Measurements from ENCODE around the gene RAB44. TPM values are rescaled to one million over a fixed set of nuclear protein-coding genes. Genes with fewer than 3 reads are reported as not detected.
"Not testable (repeated sequence)": the region's sequence is repeated elsewhere in the genome, so short reads cannot be mapped to it uniquely, and the experiment has no call there.

Gene RAB44
- polyA plus RNA-seq, 2 donors: 0.21 to 0.37 TPM

- not testable (repeated sequence) for H3K9me3 ChIP-seq (ENCODE audit: control insufficient read depth in 2 of 2, insufficient read depth in 1 of 2, low read depth in 1 of 2, low read length in 1 of 2); H3K36me3 ChIP-seq (ENCODE audit: control insufficient read depth in 2 of 2, insufficient read depth in 2 of 2, low read length in 1 of 2); H3K27ac ChIP-seq (ENCODE audit: low read depth in 2 of 2, low read length in 1 of 2); H3K4me3 ChIP-seq (ENCODE audit: low read depth in 1 of 2, low read length in 2 of 2); H3K4me1 ChIP-seq (ENCODE audit: control insufficient read depth in 2 of 2, insufficient read depth in 2 of 2, low read length in 1 of 2); H3K27me3 ChIP-seq (ENCODE audit: control insufficient read depth in 1 of 2, insufficient read depth in 2 of 2, low read length in 2 of 2)
- WGBS, 2 donors: 73 to 74% methylated on average over 7 of the region's 7 CpGs
These were observed 7.4 kb downstream of the RAB44 start for GRCh38 chr6:36704961-36705577.

GRCh38 chr6:36706339-36706738 is 8.7 kb downstream of the RAB44 start:
- Histone ChIP-seq H3K9me3 (ENCODE audit: control insufficient read depth in 2 of 2, insufficient read depth in 1 of 2, low read depth in 1 of 2, low read length in 1 of 2) (no peaks in the 10 kb centered on the region), H3K36me3 (ENCODE audit: control insufficient read depth in 2 of 2, insufficient read depth in 2 of 2, low read length in 1 of 2) (no peaks in the 10 kb centered on the region), H3K4me1 (ENCODE audit: control insufficient read depth in 2 of 2, insufficient read depth in 2 of 2, low read length in 1 of 2) (peaks cover 0 to 3% of the 10 kb centered on the region in 2 donors), H3K27me3 (ENCODE audit: control insufficient read depth in 1 of 2, insufficient read depth in 2 of 2, low read length in 2 of 2) (no peaks in the 10 kb centered on the region), H3K4me3 (ENCODE audit: low read depth in 1 of 2, low read length in 2 of 2) (no peak overlapping the region), H3K27ac (ENCODE audit: low read depth in 2 of 2, low read length in 1 of 2) (no peak overlapping the region)
- 58 to 70% methylated on average over 1 of the region's 1 CpG for WGBS, 2 donors

GRCh38 chr6:36712816-36713215 is 15.2 kb downstream of the RAB44 start:
- H3K4me3 ChIP-seq (ENCODE audit: low read depth in 1 of 2, low read length in 2 of 2): no peak overlapping the region
- 88 to 89% methylated on average over 4 of the region's 4 CpGs for WGBS, 2 donors
- peaks cover 2 to 12% of the 10 kb centered on the region in 2 donors for H3K4me1 ChIP-seq (ENCODE audit: control insufficient read depth in 2 of 2, insufficient read depth in 2 of 2, low read length in 1 of 2)
- H3K27ac ChIP-seq (ENCODE audit: low read depth in 2 of 2, low read length in 1 of 2): no peak overlapping the region
- no peaks in the 10 kb centered on the region for H3K27me3 ChIP-seq (ENCODE audit: control insufficient read depth in 1 of 2, insufficient read depth in 2 of 2, low read length in 2 of 2)
- H3K9me3 ChIP-seq (ENCODE audit: control insufficient read depth in 2 of 2, insufficient read depth in 1 of 2, low read depth in 1 of 2, low read length in 1 of 2): no peaks in the 10 kb centered on the region
- H3K36me3 ChIP-seq (ENCODE audit: control insufficient read depth in 2 of 2, insufficient read depth in 2 of 2, low read length in 1 of 2): no peaks in the 10 kb centered on the region

- H3K27ac ChIP-seq (ENCODE audit: low read depth in 2 of 2, low read length in 1 of 2): no peak overlapping the region
- H3K4me1 ChIP-seq (ENCODE audit: control insufficient read depth in 2 of 2, insufficient read depth in 2 of 2, low read length in 1 of 2): peaks cover 6 to 18% of the 10 kb centered on the region in 2 donors
- 88 to 91% methylated on average over 8 of the region's 8 CpGs for WGBS, 2 donors
- no peaks in the 10 kb centered on the region for H3K27me3 ChIP-seq (ENCODE audit: control insufficient read depth in 1 of 2, insufficient read depth in 2 of 2, low read length in 2 of 2)
- H3K36me3 ChIP-seq (ENCODE audit: control insufficient read depth in 2 of 2, insufficient read depth in 2 of 2, low read length in 1 of 2): no peaks in the 10 kb centered on the region
- no peaks in the 10 kb centered on the region for H3K9me3 ChIP-seq (ENCODE audit: control insufficient read depth in 2 of 2, insufficient read depth in 1 of 2, low read depth in 1 of 2, low read length in 1 of 2)
- no peak overlapping the region for H3K4me3 ChIP-seq (ENCODE audit: low read depth in 1 of 2, low read length in 2 of 2)
These were observed 16.2 kb downstream of the RAB44 start for GRCh38 chr6:36713846-36714245.

DNA sequence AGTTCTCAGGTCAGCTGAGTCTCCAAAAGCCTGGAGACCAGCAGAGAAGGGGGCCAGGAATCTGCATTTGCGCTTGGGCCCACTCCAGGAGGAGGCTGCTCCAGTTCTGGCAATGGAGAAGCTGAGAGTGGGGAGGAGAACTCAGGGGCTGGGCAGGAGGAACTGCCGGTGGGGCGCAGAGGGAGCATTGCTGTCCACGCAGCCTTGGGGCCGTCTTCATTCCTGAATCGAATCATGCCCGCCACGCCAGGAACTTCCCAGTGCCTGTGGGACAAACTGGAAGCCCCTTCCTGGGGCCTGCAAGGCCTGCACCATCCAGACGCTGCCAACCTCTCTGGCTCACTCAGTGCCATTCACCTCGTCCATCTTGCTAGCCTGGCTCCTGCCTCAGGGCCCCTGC is 16.9 kb downstream of the RAB44 start:
- Histone ChIP-seq H3K27ac (ENCODE audit: low read depth in 2 of 2, low read length in 1 of 2) (no peak overlapping the region), H3K36me3 (ENCODE audit: control insufficient read depth in 2 of 2, insufficient read depth in 2 of 2, low read length in 1 of 2) (no peaks in the 10 kb centered on the region), H3K4me3 (ENCODE audit: low read depth in 1 of 2, low read length in 2 of 2) (no peak overlapping the region), H3K9me3 (ENCODE audit: control insufficient read depth in 2 of 2, insufficient read depth in 1 of 2, low read depth in 1 of 2, low read length in 1 of 2) (no peaks in the 10 kb centered on the region), H3K4me1 (ENCODE audit: control insufficient read depth in 2 of 2, insufficient read depth in 2 of 2, low read length in 1 of 2) (peaks cover 6 to 18% of the 10 kb centered on the region in 2 donors), H3K27me3 (ENCODE audit: control insufficient read depth in 1 of 2, insufficient read depth in 2 of 2, low read length in 2 of 2) (no peaks in the 10 kb centered on the region)
- 80 to 81% methylated on average over 10 of the region's 10 CpGs for WGBS, 2 donors

DNA sequence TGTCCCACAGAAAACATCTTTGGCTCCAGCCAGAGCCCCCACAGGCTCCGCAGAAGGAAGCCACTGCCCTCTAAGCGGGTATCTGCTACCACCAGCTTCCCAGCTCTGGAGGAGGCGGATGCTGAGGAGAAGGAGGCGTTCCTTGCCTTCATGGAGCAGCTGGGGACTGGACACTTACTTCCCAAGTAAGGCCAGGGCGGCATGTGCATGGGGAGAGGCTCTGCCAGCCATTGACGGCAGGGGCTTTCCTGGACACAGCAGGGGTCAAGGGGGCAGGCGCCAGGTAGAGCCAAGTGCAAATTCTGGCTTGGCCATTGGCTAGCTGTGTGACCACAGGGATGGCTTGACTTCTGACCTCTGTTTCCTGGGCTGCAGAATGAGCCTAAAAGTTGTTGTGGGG is 17.8 kb downstream of the RAB44 start:
- Histone ChIP-seq H3K27ac (ENCODE audit: low read depth in 2 of 2, low read length in 1 of 2) (no peak overlapping the region), H3K4me3 (ENCODE audit: low read depth in 1 of 2, low read length in 2 of 2) (no peak overlapping the region), H3K9me3 (ENCODE audit: control insufficient read depth in 2 of 2, insufficient read depth in 1 of 2, low read depth in 1 of 2, low read length in 1 of 2) (no peaks in the 10 kb centered on the region), H3K36me3 (ENCODE audit: control insufficient read depth in 2 of 2, insufficient read depth in 2 of 2, low read length in 1 of 2) (no peaks in the 10 kb centered on the region), H3K27me3 (ENCODE audit: control insufficient read depth in 1 of 2, insufficient read depth in 2 of 2, low read length in 2 of 2) (no peaks in the 10 kb centered on the region), H3K4me1 (ENCODE audit: control insufficient read depth in 2 of 2, insufficient read depth in 2 of 2, low read length in 1 of 2) (peaks cover 6 to 18% of the 10 kb centered on the region in 2 donors)
- 90% methylated on average over 7 of the region's 7 CpGs for WGBS, 2 donors

- H3K4me1 ChIP-seq (ENCODE audit: control insufficient read depth in 2 of 2, insufficient read depth in 2 of 2, low read length in 1 of 2): peaks cover 6 to 18% of the 10 kb centered on the region in 2 donors
- no peak overlapping the region for H3K4me3 ChIP-seq (ENCODE audit: low read depth in 1 of 2, low read length in 2 of 2)
- peak overlapping the region; percentile 57 to 76 for H3K27ac ChIP-seq (ENCODE audit: low read depth in 2 of 2, low read length in 1 of 2)
- no peaks in the 10 kb centered on the region for H3K36me3 ChIP-seq (ENCODE audit: control insufficient read depth in 2 of 2, insufficient read depth in 2 of 2, low read length in 1 of 2)
- H3K27me3 ChIP-seq (ENCODE audit: control insufficient read depth in 1 of 2, insufficient read depth in 2 of 2, low read length in 2 of 2): no peaks in the 10 kb centered on the region
- 62 to 68% methylated on average over 7 to 8 of the region's 8 CpGs for WGBS, 2 donors
- no peaks in the 10 kb centered on the region for H3K9me3 ChIP-seq (ENCODE audit: control insufficient read depth in 2 of 2, insufficient read depth in 1 of 2, low read depth in 1 of 2, low read length in 1 of 2)
These were observed 19.0 kb downstream of the RAB44 start for GRCh38 chr6:36716476-36717093.

DNA sequence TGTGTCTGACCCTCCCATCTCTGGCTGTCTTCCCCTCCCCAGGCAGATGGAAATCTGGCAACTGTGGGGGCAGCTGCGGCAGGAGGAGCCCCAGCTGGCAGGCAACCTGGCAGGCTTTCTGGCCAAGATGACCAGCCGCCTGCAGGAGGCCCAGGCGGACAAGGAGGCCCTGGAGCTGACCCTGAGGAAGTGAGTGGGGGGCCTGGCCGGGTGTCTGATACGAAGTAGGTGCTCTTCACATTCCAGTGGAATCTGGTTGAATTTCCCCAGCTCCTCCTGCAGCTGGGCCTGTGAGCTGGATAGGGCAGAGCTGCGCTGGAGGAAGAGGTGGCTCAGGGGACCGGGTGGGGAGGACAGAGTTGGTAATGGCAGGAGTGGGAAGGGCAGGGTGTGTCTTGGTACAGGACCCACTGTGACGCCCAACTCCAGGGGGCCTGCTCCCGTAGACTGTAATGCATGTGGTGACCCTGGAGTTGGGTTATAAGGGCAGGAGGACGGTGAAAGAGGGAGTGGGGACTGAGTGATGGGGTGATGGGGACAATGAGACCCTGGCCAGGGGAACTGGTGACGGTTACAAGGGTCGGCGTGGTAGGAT is 19.7 kb downstream of the RAB44 start:
- H3K36me3 ChIP-seq (ENCODE audit: control insufficient read depth in 2 of 2, insufficient read depth in 2 of 2, low read length in 1 of 2): no peaks in the 10 kb centered on the region
- peaks cover 6 to 20% of the 10 kb centered on the region in 2 donors for H3K4me1 ChIP-seq (ENCODE audit: control insufficient read depth in 2 of 2, insufficient read depth in 2 of 2, low read length in 1 of 2)
- 74 to 75% methylated on average over 13 of the region's 13 CpGs for WGBS, 2 donors
- H3K9me3 ChIP-seq (ENCODE audit: control insufficient read depth in 2 of 2, insufficient read depth in 1 of 2, low read depth in 1 of 2, low read length in 1 of 2): no peaks in the 10 kb centered on the region
- peak overlapping the region in 1 of 2 donors; percentile 76 for H3K27ac ChIP-seq (ENCODE audit: low read depth in 2 of 2, low read length in 1 of 2)
- no peak overlapping the region for H3K4me3 ChIP-seq (ENCODE audit: low read depth in 1 of 2, low read length in 2 of 2)
- no peaks in the 10 kb centered on the region for H3K27me3 ChIP-seq (ENCODE audit: control insufficient read depth in 1 of 2, insufficient read depth in 2 of 2, low read length in 2 of 2)

DNA sequence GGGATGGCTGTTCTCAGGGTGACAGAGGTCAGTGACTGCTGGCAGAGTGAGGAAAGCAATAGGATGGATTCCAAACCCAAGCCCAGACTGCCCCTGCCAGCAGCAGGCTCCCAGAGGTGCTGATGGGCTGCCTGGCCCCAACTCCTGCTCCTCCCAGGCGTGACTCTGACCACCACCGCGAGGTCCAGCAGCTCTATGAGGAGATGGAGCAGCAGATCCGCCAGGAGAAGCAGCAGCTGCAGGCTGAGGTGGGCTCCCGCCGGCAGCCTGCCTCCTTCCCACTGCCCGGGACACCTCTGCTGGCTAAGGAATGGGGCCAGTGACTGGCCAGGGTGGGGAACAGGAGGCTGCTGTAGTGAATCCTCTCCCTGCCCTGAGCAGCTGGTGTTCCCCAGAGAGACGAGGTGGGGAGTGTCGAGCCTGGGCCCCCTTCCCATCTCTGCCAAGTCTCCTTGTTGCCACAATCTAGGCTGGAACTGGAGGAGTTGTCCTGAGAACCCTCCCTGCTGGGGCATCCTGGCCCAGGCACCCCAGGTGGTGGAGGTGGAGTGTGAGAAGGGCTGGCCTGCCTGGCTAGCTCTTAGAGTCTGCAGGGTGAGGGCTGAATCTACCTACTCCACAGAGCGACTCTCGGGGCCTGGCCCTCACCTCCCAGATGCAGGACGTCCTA is 20.4 kb downstream of the RAB44 start:
- 80 to 85% methylated on average over 12 of the region's 12 CpGs for WGBS, 2 donors
- H3K4me3 ChIP-seq (ENCODE audit: low read depth in 1 of 2, low read length in 2 of 2): no peak overlapping the region

More for the DNA sequence above, 20.4 kb downstream of the RAB44 start:
- H3K27ac ChIP-seq (ENCODE audit: low read depth in 2 of 2, low read length in 1 of 2): no peak overlapping the region
- no peaks in the 10 kb centered on the region for H3K9me3 ChIP-seq (ENCODE audit: control insufficient read depth in 2 of 2, insufficient read depth in 1 of 2, low read depth in 1 of 2, low read length in 1 of 2)
- H3K36me3 ChIP-seq (ENCODE audit: control insufficient read depth in 2 of 2, insufficient read depth in 2 of 2, low read length in 1 of 2): no peaks in the 10 kb centered on the region
- no peaks in the 10 kb centered on the region for H3K27me3 ChIP-seq (ENCODE audit: control insufficient read depth in 1 of 2, insufficient read depth in 2 of 2, low read length in 2 of 2)
- H3K4me1 ChIP-seq (ENCODE audit: control insufficient read depth in 2 of 2, insufficient read depth in 2 of 2, low read length in 1 of 2): peaks cover 6 to 22% of the 10 kb centered on the region in 2 donors
